Stimulated activated CD8-positive, alpha-beta memory T cell treated with anti-CD3 and anti-CD28 coated beads, Interleukin-4, amount 100 ng/mL, for 1 hour (primary cell): ENCODE measurements around the gene SIL1.

Source experiments
- DNase-seq, 2 donors: peaks; one replicate each; pipeline ENCODE4 v3.0.0-alpha.2; 2020; ENCODE audit warnings: low read depth in 2 of 2, low spot score in 1 of 2

SIL1 gene

GRCh38 chr5:139146809-139147482, 51.2 kb downstream of the SIL1 start:
- no peak for DNase-seq

- no peak for DNase-seq
Observed at GRCh38 chr5:139141446-139142204, 56.5 kb downstream of the SIL1 start.

- no peak for DNase-seq
Observed at GRCh38 chr5:139140591-139141071, 57.5 kb downstream of the SIL1 start.

GRCh38 chr5:139138809-139139208, 59.4 kb downstream of the SIL1 start:
- DNase-seq, result no peak

- DNase-seq, result no peak
Observed at GRCh38 chr5:139138109-139138508, 60.1 kb downstream of the SIL1 start.

GRCh38 chr5:139137697-139138096, 60.5 kb downstream of the SIL1 start:
- no peak for DNase-seq

GRCh38 chr5:139134906-139135305, 63.3 kb downstream of the SIL1 start:
- no peak for DNase-seq

GRCh38 chr5:139133282-139133681, 64.9 kb downstream of the SIL1 start:
- no peak for DNase-seq

GRCh38 chr5:139132515-139132914, 65.7 kb downstream of the SIL1 start:
- no peak for DNase-seq

- no peak for DNase-seq
Observed at GRCh38 chr5:139131921-139132432, 66.2 kb downstream of the SIL1 start.

- DNase-seq, result no peak
Observed at GRCh38 chr5:139131465-139131864, 66.7 kb downstream of the SIL1 start.

GRCh38 chr5:139131062-139131461, 67.1 kb downstream of the SIL1 start:
- no peak for DNase-seq

- DNase-seq, result no peak
Observed at GRCh38 chr5:139130214-139130613, 68.0 kb downstream of the SIL1 start.

- DNase-seq, result no peak
Observed at GRCh38 chr5:139126711-139127111, 71.5 kb downstream of the SIL1 start.

- DNase-seq, result no peak
Observed at GRCh38 chr5:139125991-139126390, 72.2 kb downstream of the SIL1 start.

GRCh38 chr5:139124774-139125520, 73.2 kb downstream of the SIL1 start:
- DNase-seq, result no peak

- DNase-seq, result no peak
Observed at GRCh38 chr5:139121120-139121519, 77.0 kb downstream of the SIL1 start.

- no peak for DNase-seq
Observed at GRCh38 chr5:139120521-139120920, 77.6 kb downstream of the SIL1 start.

- no peak for DNase-seq
Observed at GRCh38 chr5:139118804-139119203, 79.4 kb downstream of the SIL1 start.

- no peak for DNase-seq
Observed at GRCh38 chr5:139117342-139117884, 80.8 kb downstream of the SIL1 start.

- no peak for DNase-seq
Observed at GRCh38 chr5:139116100-139116655, 82.0 kb downstream of the SIL1 start.
